ENCODE data around the gene OCRL. TPM values are rescaled to one million over a fixed set of nuclear protein-coding genes. Genes with fewer than 3 reads are reported as not detected.

Gene OCRL
- total and polyA plus RNA-seq, 4 donors: 3.1 to 13.1 (median 5.7) TPM

DNA sequence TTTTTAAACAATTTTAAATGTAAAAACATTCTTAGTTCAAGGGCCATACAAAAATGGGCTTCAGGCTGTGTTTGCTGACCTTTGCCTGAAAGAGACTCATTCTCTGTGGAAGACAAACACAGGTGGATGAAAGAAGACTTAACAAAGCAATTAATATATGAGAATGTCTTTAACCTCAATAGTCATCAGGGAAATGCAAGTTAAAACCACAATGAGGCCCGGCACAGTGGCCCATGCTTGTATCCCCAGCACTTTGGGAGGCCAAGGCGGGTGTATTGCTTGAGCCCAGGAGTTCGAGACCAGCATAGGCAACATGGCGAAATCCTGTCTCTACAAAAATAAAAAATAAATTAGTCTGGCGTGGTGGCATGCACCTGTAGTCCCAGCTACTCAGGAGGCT, 9.6 kb upstream of the OCRL start:
- no peak for DNase-seq (ENCODE audit: low spot score)
- no peaks in the 10 kb centered on the region for H3K27me3 ChIP-seq (ENCODE audit: control insufficient read depth in 4 of 4, insufficient read depth in 4 of 4, low read length in 3 of 4)
- no peaks in the 10 kb centered on the region for H3K9me3 ChIP-seq (ENCODE audit: control insufficient read depth in 4 of 4, low read length in 3 of 4)
- H3K4me3 ChIP-seq (ENCODE audit: low read depth in 1 of 3, low read length in 3 of 3): no peak overlapping the region
- no peaks in the 10 kb centered on the region for H3K36me3 ChIP-seq (ENCODE audit: control insufficient read depth in 4 of 4, insufficient read depth in 3 of 4, low read depth in 1 of 4, low read length in 3 of 4)
- peaks cover 0 to 5% (median under 1%) of the 10 kb centered on the region in 4 donors for H3K4me1 ChIP-seq (ENCODE audit: control insufficient read depth in 4 of 4, insufficient read depth in 4 of 4, low read length in 3 of 4)
- no peak overlapping the region for H3K27ac ChIP-seq (ENCODE audit: low read depth in 1 of 2, low read length in 2 of 2)
- no peak overlapping the region for H3K9ac ChIP-seq (ENCODE audit: low read depth in 1 of 2, low read length in 2 of 2)
- TF ChIP-seq FOXA2 (IDR thresholded peaks at IDR 0.05) (no peak), RAD21 (IDR thresholded peaks at IDR 0.05) (no peak)
- WGBS: 99% methylated on average over 5 of the region's 5 CpGs

GRCh38 chrX:129531132-129531531, 8.9 kb upstream of the OCRL start:
- Histone ChIP-seq H3K27me3 (ENCODE audit: control insufficient read depth in 4 of 4, insufficient read depth in 4 of 4, low read length in 3 of 4) (no peaks in the 10 kb centered on the region), H3K36me3 (ENCODE audit: control insufficient read depth in 4 of 4, insufficient read depth in 3 of 4, low read depth in 1 of 4, low read length in 3 of 4) (no peaks in the 10 kb centered on the region), H3K9me3 (ENCODE audit: control insufficient read depth in 4 of 4, low read length in 3 of 4) (no peaks in the 10 kb centered on the region), H3K9ac (ENCODE audit: low read depth in 1 of 2, low read length in 2 of 2) (no peak overlapping the region), H3K4me1 (ENCODE audit: control insufficient read depth in 4 of 4, insufficient read depth in 4 of 4, low read length in 3 of 4) (peaks cover 0 to 5% (median 0%) of the 10 kb centered on the region in 4 donors), H3K4me3 (ENCODE audit: low read depth in 1 of 3, low read length in 3 of 3) (no peak overlapping the region), H3K27ac (ENCODE audit: low read depth in 1 of 2, low read length in 2 of 2) (no peak overlapping the region)
- TF ChIP-seq GABPA (IDR thresholded peaks at IDR 0.05 in 1 of 2, conservative IDR thresholded peaks at IDR 0.05 in 1 of 2) (no peak), TAF1 (conservative IDR thresholded peaks at IDR 0.05) (no peak), SP1 (IDR thresholded peaks at IDR 0.05) (no peak), FOXA1 (IDR thresholded peaks at IDR 0.05) (no peak), FOXA2 (IDR thresholded peaks at IDR 0.05) (no peak), NR2F2 (IDR thresholded peaks at IDR 0.05) (no peak), RXRA (IDR thresholded peaks at IDR 0.05) (no peak), YY1 (IDR thresholded peaks at IDR 0.05) (no peak)
- TF ChIP-seq, protein P1, sequence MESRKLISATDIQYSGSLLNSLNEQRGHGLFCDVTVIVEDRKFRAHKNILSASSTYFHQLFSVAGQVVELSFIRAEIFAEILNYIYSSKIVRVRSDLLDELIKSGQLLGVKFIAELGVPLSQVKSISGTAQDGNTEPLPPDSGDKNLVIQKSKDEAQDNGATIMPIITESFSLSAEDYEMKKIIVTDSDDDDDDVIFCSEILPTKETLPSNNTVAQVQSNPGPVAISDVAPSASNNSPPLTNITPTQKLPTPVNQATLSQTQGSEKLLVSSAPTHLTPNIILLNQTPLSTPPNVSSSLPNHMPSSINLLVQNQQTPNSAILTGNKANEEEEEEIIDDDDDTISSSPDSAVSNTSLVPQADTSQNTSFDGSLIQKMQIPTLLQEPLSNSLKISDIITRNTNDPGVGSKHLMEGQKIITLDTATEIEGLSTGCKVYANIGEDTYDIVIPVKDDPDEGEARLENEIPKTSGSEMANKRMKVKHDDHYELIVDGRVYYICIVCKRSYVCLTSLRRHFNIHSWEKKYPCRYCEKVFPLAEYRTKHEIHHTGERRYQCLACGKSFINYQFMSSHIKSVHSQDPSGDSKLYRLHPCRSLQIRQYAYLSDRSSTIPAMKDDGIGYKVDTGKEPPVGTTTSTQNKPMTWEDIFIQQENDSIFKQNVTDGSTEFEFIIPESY (IDR thresholded peaks at IDR 0.05): no peak
- 42% methylated on average over 1 of the region's 1 CpG for WGBS
- no peak for DNase-seq (ENCODE audit: low spot score)

- H3K4me1 ChIP-seq (ENCODE audit: control insufficient read depth in 4 of 4, insufficient read depth in 4 of 4, low read length in 3 of 4): peaks cover 0 to 5% (median 2%) of the 10 kb centered on the region in 4 donors
- TF ChIP-seq YY1 (IDR thresholded peaks at IDR 0.05) (no peak), SP1 (IDR thresholded peaks at IDR 0.05) (no peak), RAD21 (IDR thresholded peaks at IDR 0.05) (no peak), MAX (IDR thresholded peaks at IDR 0.05) (no peak), ATF3 (IDR thresholded peaks at IDR 0.05) (no peak), RXRA (IDR thresholded peaks at IDR 0.05) (no peak), TAF1 (conservative IDR thresholded peaks at IDR 0.05) (no peak), GABPA (IDR thresholded peaks at IDR 0.05 in 1 of 2, conservative IDR thresholded peaks at IDR 0.05 in 1 of 2) (no peak), NR2F2 (IDR thresholded peaks at IDR 0.05) (no peak)
- TF ChIP-seq, protein P2, sequence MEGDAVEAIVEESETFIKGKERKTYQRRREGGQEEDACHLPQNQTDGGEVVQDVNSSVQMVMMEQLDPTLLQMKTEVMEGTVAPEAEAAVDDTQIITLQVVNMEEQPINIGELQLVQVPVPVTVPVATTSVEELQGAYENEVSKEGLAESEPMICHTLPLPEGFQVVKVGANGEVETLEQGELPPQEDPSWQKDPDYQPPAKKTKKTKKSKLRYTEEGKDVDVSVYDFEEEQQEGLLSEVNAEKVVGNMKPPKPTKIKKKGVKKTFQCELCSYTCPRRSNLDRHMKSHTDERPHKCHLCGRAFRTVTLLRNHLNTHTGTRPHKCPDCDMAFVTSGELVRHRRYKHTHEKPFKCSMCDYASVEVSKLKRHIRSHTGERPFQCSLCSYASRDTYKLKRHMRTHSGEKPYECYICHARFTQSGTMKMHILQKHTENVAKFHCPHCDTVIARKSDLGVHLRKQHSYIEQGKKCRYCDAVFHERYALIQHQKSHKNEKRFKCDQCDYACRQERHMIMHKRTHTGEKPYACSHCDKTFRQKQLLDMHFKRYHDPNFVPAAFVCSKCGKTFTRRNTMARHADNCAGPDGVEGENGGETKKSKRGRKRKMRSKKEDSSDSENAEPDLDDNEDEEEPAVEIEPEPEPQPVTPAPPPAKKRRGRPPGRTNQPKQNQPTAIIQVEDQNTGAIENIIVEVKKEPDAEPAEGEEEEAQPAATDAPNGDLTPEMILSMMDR (IDR thresholded peaks at IDR 0.05; ENCODE audit: low read depth, low read length, missing input control): no peak
- no peak for DNase-seq (ENCODE audit: low spot score)
- no peaks in the 10 kb centered on the region for H3K36me3 ChIP-seq (ENCODE audit: control insufficient read depth in 4 of 4, insufficient read depth in 3 of 4, low read depth in 1 of 4, low read length in 3 of 4)
- no peak overlapping the region for H3K27ac ChIP-seq (ENCODE audit: low read depth in 1 of 2, low read length in 2 of 2)
- no peaks in the 10 kb centered on the region for H3K9me3 ChIP-seq (ENCODE audit: control insufficient read depth in 4 of 4, low read length in 3 of 4)
- H3K9ac ChIP-seq (ENCODE audit: low read depth in 1 of 2, low read length in 2 of 2): no peak overlapping the region
- 95% methylated on average over 4 of the region's 4 CpGs for whole genome bisulfite sequencing
- no peaks in the 10 kb centered on the region for H3K27me3 ChIP-seq (ENCODE audit: control insufficient read depth in 4 of 4, insufficient read depth in 4 of 4, low read length in 3 of 4)
- no peak overlapping the region for H3K4me3 ChIP-seq (ENCODE audit: low read depth in 1 of 3, low read length in 3 of 3)
Measured at GRCh38 chrX:129534816-129535578, 5.1 kb upstream of the OCRL start.
